BJ (cell line): Measurements from ENCODE around the gene ARAP1. TPM values are rescaled to one million over a fixed set of nuclear protein-coding genes. Genes with fewer than 3 reads are reported as not detected.

ENCODE experiments used
- CTCF ChIA-PET: fragments of 350-600 bp; formaldehyde crosslinking; extraction: SDS; loops from one replicate; lab custom pipeline; 2021; ENCODE audit warnings: antibody characterized with exemption, inconsistent platforms; lab: Yijun Ruan, JAX
- POLR2A ChIA-PET: fragments of 300-600 bp; sonication (Branson Sonifier 250); formaldehyde crosslinking; extraction: SDS; loops from one replicate; lab custom pipeline; 2021; ENCODE audit warnings: antibody characterized with exemption; lab: Charles Lee
- DNase-seq: peaks from one replicate; pipeline ENCODE4 v3.0.0-alpha.2; 2011; ENCODE audit warnings: low read depth
- H3K27me3 ChIP-seq: 2 replicates; pipeline ENCODE4 v1.6.0; 2011; ENCODE audit warnings: low read length; ENCODE audit not compliant: control insufficient read depth, insufficient read depth
- H3K36me3 ChIP-seq: 2 replicates; pipeline ENCODE4 v1.5.1; 2011; ENCODE audit warnings: low read length; ENCODE audit not compliant: control insufficient read depth, insufficient read depth
- H3K4me3 ChIP-seq: 2 replicates; pipeline ENCODE4 v1.5.1; 2011; ENCODE audit warnings: low read depth, mild to moderate bottlenecking, control low read depth, low read length
- polyA plus RNA-seq: library from polyadenylated mRNA; depleted of rRNA; stranded (reverse); fragments of >200 nt; gene quantifications from 2 replicates; pipeline ENCODE4 v1.2.3, GENCODE V29; 2011
- TF ChIP-seq, protein P1 (sequence below): IDR thresholded peaks from 2 replicates; pipeline ENCODE4 v1.5.1; 2011; ENCODE audit warnings: low read depth, mild to moderate bottlenecking, control low read depth, inconsistent platforms, low read length, moderate library complexity; ENCODE audit not compliant: insufficient read depth

Gene ARAP1
- polyA plus RNA-seq, 1 experiment: 74.5 TPM

DNA sequence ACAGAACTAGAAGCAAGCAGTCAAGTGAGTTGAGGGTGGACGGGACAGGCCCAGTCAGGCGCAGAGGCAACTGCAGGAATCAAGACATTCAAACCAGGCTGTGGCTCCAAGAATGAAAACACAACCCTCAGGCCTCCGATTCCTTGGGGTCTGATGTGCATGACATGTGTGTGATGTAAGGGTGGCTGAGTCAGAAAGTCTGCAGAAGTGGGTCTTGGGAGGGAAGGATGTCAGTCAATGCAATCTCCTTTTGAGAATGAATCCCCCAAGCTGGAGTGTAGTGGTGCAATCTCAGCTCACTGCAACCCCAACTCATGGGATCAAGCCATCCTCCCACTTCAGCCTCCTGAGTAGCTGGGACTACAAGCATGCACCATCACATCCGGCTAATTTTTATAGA, 62.0 kb downstream of the ARAP1 start:
- ChIA-PET CTCF (interaction anchor here (0.6 kb wide), 1 partner anchor 275 kb away, joined by 4 read pairs; no protein-coding TSS in a partner anchor), POLR2A (no interaction called here)
- Histone ChIP-seq H3K27me3 (no peaks in the 10 kb centered on the region), H3K4me3 (no peak overlapping the region), H3K36me3 (peaks cover 46% of the 10 kb centered on the region)
- DNase-seq: no peak
- TF ChIP-seq, protein P1, sequence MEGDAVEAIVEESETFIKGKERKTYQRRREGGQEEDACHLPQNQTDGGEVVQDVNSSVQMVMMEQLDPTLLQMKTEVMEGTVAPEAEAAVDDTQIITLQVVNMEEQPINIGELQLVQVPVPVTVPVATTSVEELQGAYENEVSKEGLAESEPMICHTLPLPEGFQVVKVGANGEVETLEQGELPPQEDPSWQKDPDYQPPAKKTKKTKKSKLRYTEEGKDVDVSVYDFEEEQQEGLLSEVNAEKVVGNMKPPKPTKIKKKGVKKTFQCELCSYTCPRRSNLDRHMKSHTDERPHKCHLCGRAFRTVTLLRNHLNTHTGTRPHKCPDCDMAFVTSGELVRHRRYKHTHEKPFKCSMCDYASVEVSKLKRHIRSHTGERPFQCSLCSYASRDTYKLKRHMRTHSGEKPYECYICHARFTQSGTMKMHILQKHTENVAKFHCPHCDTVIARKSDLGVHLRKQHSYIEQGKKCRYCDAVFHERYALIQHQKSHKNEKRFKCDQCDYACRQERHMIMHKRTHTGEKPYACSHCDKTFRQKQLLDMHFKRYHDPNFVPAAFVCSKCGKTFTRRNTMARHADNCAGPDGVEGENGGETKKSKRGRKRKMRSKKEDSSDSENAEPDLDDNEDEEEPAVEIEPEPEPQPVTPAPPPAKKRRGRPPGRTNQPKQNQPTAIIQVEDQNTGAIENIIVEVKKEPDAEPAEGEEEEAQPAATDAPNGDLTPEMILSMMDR: no peak

DNA sequence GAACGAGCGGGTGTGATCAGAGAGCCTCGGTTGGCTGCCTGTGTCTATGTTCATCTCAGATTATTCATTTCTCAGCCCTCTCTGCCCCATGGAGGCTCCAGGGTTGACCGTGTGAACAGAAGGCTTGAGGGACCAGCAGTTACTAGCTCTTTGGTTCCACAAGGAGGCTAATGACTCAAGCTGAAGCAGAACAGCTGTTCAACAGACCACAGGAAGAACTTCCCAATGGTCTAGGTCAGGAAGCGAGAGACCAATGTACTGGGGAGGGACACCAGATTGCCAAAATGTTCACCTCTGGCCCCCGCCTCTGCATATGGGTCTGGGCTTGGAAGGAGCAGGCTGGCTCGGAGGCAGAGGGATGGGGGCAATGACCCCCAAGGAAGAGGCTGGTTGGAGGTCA, 63.3 kb downstream of the ARAP1 start:
- TF ChIP-seq, protein P1: no peak
- ChIA-PET CTCF (interaction anchor here (1.3 kb wide), 1 partner anchor 217 kb away, joined by 4 read pairs; no protein-coding TSS in a partner anchor), POLR2A (no interaction called here)
- no peak for DNase-seq
- no peaks in the 10 kb centered on the region for H3K27me3 ChIP-seq
- no peak overlapping the region for H3K4me3 ChIP-seq
- peaks cover 44% of the 10 kb centered on the region for H3K36me3 ChIP-seq

DNA sequence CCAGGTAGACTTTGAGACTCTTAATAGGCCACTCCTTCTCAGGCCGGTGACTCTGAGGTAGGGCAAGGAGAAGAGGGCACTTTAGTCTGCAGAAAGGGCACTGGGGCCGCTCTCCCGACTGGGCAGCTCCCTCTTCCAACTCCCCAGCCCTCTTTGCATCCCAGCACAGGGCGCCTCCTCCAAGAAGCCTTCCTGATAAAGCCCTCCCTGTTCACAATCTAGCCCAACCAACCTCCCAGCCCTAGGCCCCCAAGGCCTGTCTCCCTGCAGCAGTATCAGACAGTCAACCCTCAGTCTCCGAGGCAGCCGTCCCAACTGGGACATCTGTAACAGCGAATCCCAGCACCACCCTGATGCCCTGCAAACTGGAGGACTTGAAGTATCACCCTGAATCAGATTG, 63.7 kb downstream of the ARAP1 start:
- Histone ChIP-seq H3K36me3 (peaks cover 41% of the 10 kb centered on the region), H3K27me3 (no peaks in the 10 kb centered on the region), H3K4me3 (no peak overlapping the region)
- TF ChIP-seq, protein P1: no peak
- ChIA-PET CTCF (interaction anchor here (1.3 to 1.5 kb wide), 2 partner anchors 106 to 217 kb away, joined by 4 read pairs; partner anchors contain the start of gene STARD10), POLR2A (no interaction called here)
- no peak for DNase-seq

DNA sequence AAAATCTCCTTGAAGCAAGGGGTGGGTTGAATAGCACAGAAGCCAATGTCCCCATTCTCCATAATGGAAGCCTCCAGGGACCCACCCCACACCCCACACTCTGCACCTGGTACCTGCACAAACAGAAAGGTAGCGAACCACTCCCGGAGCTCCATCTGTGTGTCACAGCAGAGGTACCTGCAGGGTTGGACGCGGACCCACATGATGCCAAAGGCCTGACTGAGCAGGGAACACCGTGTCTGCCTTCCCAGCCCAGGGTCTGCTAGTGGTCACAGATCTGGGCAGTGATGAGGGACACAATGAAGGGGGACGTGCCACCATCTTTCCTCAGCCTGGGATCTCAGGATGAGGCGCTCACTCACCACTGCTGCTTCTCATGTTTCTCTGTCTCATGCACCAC, 64.9 kb downstream of the ARAP1 start:
- ChIA-PET POLR2A (no interaction called here), CTCF (interaction anchor here (1.5 kb wide), 1 partner anchor 107 kb away, joined by 4 read pairs; the partner anchor contains the start of gene STARD10)
- Histone ChIP-seq H3K27me3 (no peaks in the 10 kb centered on the region), H3K36me3 (peaks cover 33% of the 10 kb centered on the region), H3K4me3 (no peak overlapping the region)
- no peak for DNase-seq
- TF ChIP-seq, protein P1: no peak

DNA sequence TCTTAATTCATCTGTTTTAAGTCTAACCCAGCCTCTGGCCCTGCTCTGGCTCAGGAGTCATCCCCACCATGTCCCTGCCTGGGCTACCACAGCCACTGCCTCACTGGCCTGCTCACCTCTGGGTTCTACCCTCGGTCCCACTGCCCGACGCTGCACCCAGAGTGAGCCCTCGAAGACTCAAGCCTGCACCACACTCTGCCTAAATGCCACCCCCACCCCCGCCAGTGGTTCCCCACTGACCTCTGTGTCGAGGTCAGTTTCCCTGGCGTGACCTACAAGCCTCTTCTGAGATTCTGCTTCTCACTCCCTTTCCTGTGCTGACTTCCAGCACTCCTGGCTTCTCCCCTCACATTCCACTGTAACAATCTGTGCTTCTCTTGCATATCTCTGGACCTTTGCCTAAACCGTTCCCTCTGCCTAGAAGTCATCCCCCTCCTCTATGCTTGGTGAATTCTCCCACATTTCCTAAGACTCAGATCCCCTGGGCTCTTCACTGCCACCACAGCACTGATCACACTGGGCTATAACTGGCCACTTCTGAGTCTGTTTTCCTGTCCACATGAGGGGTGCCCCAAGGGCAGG, 65.5 kb downstream of the ARAP1 start:
- ChIA-PET POLR2A (no interaction called here), CTCF (interaction anchor here (0.6 to 6.8 kb wide), 8 partner anchors 16 to 603 kb away, joined by 3 to 57 read pairs (median 3); partner anchors contain the start of gene STARD10)
- Histone ChIP-seq H3K4me3 (no peak overlapping the region), H3K27me3 (no peaks in the 10 kb centered on the region), H3K36me3 (peaks cover 31% of the 10 kb centered on the region)
- TF ChIP-seq, protein P1: no peak
- DNase-seq: no peak
